T-cell (primary cell): Measurements from ENCODE around the gene TTLL11. TPM values are rescaled to one million over a fixed set of nuclear protein-coding genes. Genes with fewer than 3 reads are reported as not detected.

Source experiments
- ATAC-seq, 4 experiments: fragments of 200-7000 bp in 3 of 4; fragments of 150-1000 bp in 1 of 4; cut with Tn5 transposase; replicated peaks in 1 of 4; 1 replicate in 3 of 4; 2 replicates in 1 of 4; pipeline ENCODE4 v1.10.0; 2021; ENCODE audit warnings: moderate library complexity in 3 of 4, mild to moderate bottlenecking in 2 of 4, moderate number of reproducible peaks in 1 of 4
- CTCF ChIA-PET, 2 donors: fragments of 300-600 bp; sonication (Branson Sonifier 250); formaldehyde crosslinking; loops; one replicate each; lab custom pipeline; 2022; ENCODE audit warnings: antibody characterized with exemption in 2 of 2; lab: Charles Lee
- POLR2A ChIA-PET, 2 donors: fragments of 300-600 bp; sonication (Branson Sonifier 250); formaldehyde crosslinking; loops; one replicate each; lab custom pipeline; 2022; ENCODE audit warnings: antibody characterized with exemption in 2 of 2; lab: Charles Lee
- DNase-seq, 35 experiments: peaks; one replicate each; pipeline versions ENCODE4 v3.0.0 to v3.0.0-alpha.2; 2013 to 2023
- H3K27ac ChIP-seq: one replicate; pipeline ENCODE4 v1.5.1; 2013; ENCODE audit warnings: low read length
- H3K27me3 ChIP-seq, 2 experiments: replicated peaks in 1 of 2; 1 replicate in 1 of 2; 2 replicates in 1 of 2; pipeline versions ENCODE4 v1.6.1 to v1.7.0; 2013; ENCODE audit warnings: low read length in 1 of 2, mixed read lengths in 1 of 2; ENCODE audit not compliant: control insufficient read depth in 2 of 2, insufficient read depth in 2 of 2; ENCODE audit errors: extremely low read depth in 1 of 2
- H3K36me3 ChIP-seq, 2 donors: 1 replicate in 1 of 2; 2 replicates in 1 of 2; pipeline versions ENCODE4 v1.6.1 to v1.7.0; 2013; ENCODE audit warnings: low read length in 1 of 2; ENCODE audit not compliant: control insufficient read depth in 2 of 2, insufficient read depth in 1 of 2; ENCODE audit errors: extremely low read depth in 1 of 2
- H3K4me1 ChIP-seq, 2 experiments: 1 replicate in 1 of 2; 2 replicates in 1 of 2; pipeline versions ENCODE4 v1.6.1 to v1.7.0; 2013; ENCODE audit warnings: low read length in 2 of 2, mixed read lengths in 1 of 2; ENCODE audit not compliant: insufficient read depth in 2 of 2, control insufficient read depth in 1 of 2; ENCODE audit errors: extremely low read depth in 1 of 2
- H3K4me3 ChIP-seq, 2 donors: 1 replicate in 1 of 2; 2 replicates in 1 of 2; pipeline versions ENCODE4 v1.5.1 to v1.7.0; 2013; ENCODE audit warnings: mild to moderate bottlenecking in 2 of 2, low read length in 1 of 2, moderate library complexity in 1 of 2; ENCODE audit not compliant: control insufficient read depth in 1 of 2; ENCODE audit errors: extremely low read depth in 1 of 2
- H3K9me3 ChIP-seq: 2 replicates; pipeline ENCODE4 v1.7.0; 2013
- H3K27ac Mint-ChIP-seq, 2 donors: one replicate each; pipeline ENCODE4 v1.8.0; 2020 to 2021; ENCODE audit warnings: mild to moderate bottlenecking in 2 of 2, mixed read lengths in 2 of 2
- H3K27me3 Mint-ChIP-seq, 2 donors: one replicate each; pipeline ENCODE4 v1.8.0; 2021 to 2022; ENCODE audit warnings: mixed read lengths in 2 of 2
- H3K36me3 Mint-ChIP-seq: one replicate; pipeline ENCODE4 v1.8.0; 2021; ENCODE audit warnings: mixed read lengths
- H3K4me1 Mint-ChIP-seq, 3 donors: one replicate each; pipeline ENCODE4 v1.8.0; 2020 to 2022; ENCODE audit warnings: mixed read lengths in 3 of 3, mild to moderate bottlenecking in 1 of 3
- H3K4me3 Mint-ChIP-seq, 3 donors: one replicate each; pipeline ENCODE4 v1.8.0; 2020 to 2022; ENCODE audit warnings: mild to moderate bottlenecking in 3 of 3, mixed read lengths in 3 of 3, moderate library complexity in 3 of 3
- H3K9me3 Mint-ChIP-seq, 3 donors: one replicate each; pipeline ENCODE4 v1.8.0; 2020 to 2022; ENCODE audit warnings: mixed read lengths in 3 of 3
- WGBS: methylation state at CpG from one replicate; pipeline ENCODE4 v1.1.5; 2013; ENCODE audit warnings: missing lambda C conversion rate; ENCODE audit not compliant: insufficient coverage; 5-methylcytosine and 5-hydroxymethylcytosine counted together
- total RNA-seq, 35 experiments: library from RNA in 6 of 35; stranded (reverse) in 6 of 35; fragments of 120-200 nt in 1 of 35; gene quantifications; one replicate each; pipeline versions ENCODE4 v1.2.1 to v1.2.4 and lab custom pipeline; 2013 to 2026

The TTLL11 gene
- total RNA-seq, 5 donors from 2014 or later (not counting 1 experiment from before 2014, with no cell fraction given), result 3.4 to 4.8 (median 4.6) TPM

GRCh38 chr9:121816449-121816817 is 276.7 kb downstream of the TTLL11 start:
- ChIA-PET POLR2A (no interaction called here), CTCF (no interaction called here)
- H3K27ac Mint-ChIP-seq, result no peak overlapping the region
- Histone ChIP-seq H3K4me1 (no peaks in the 10 kb centered on the region), H3K27me3 (peaks cover 0 to 5% of the 10 kb centered on the region in 2 experiments), H3K4me3 (no peak overlapping the region), H3K9me3 (no peaks in the 10 kb centered on the region), H3K27ac (no peak overlapping the region), H3K36me3 (no peaks in the 10 kb centered on the region)
- DNase-seq (no peak), ATAC-seq (no peak)
- 90% methylated on average over 21 of the region's 23 CpGs for WGBS
- H3K4me3 Mint-ChIP-seq, result no peak overlapping the region
- no peaks in the 10 kb centered on the region for H3K36me3 Mint-ChIP-seq
- no peaks in the 10 kb centered on the region for H3K4me1 Mint-ChIP-seq
- H3K27me3 Mint-ChIP-seq, result no peaks in the 10 kb centered on the region
- H3K9me3 Mint-ChIP-seq, result no peaks in the 10 kb centered on the region

DNA sequence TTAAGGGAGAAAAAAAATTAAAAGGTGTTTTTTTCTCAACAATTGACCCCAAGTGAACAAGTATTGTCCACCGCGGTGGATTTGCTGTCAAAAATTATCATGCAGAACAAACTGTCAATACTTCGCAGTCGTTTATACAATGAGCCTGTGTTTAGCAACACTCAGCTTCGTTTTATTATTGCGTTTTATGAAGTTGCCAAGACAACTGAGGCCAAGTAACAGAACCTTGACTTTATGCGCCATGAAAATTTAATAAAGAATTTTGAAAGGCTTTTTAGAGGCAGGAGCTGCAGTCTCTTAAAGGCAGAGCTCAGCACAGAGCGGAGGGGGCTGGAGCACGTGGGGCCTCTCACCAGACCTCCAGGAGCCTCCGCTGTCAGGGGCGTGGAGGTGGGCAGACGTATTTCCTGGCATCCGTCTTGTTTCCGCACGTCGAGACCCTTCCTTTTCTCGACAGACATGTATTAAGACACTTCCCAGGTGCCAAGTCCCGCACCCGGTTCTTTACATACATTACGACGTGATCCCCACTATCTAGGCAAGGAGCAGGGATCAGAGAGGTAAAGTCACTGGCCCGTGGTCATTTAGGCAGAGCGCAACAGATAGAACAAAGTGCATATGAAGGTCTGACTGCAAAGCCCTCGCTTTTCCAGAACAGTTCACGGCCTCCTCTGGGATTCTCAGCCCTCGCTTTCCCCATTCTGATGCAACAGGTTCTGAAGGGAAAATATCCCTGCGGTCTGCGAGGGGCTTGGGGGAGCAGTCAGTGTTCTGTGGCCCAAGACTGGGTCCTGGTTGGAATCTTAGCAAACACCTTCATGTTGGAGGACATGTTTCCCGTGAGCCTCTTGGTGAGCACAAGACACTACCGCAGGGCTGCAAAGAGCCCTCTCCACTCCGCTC is 277.3 kb downstream of the TTLL11 start:
- DNase-seq, result no peak
- ChIA-PET POLR2A (no interaction called here), CTCF (no interaction called here)
- Mint-ChIP-seq H3K27ac (no peak overlapping the region), H3K9me3 (no peaks in the 10 kb centered on the region), H3K4me3 (no peak overlapping the region), H3K4me1 (no peaks in the 10 kb centered on the region), H3K36me3 (no peaks in the 10 kb centered on the region), H3K27me3 (no peaks in the 10 kb centered on the region)
- Histone ChIP-seq H3K4me1 (no peaks in the 10 kb centered on the region), H3K9me3 (no peaks in the 10 kb centered on the region), H3K27ac (no peak overlapping the region), H3K27me3 (peaks cover 0 to 5% of the 10 kb centered on the region in 2 experiments), H3K4me3 (no peak overlapping the region), H3K36me3 (no peaks in the 10 kb centered on the region)
- WGBS, result 88% methylated on average over 29 of the region's 31 CpGs
- ATAC-seq, result no peak

GRCh38 chr9:121815084-121815483 is 278.0 kb downstream of the TTLL11 start:
- 100% methylated on average over 3 of the region's 6 CpGs for WGBS
- H3K4me1 Mint-ChIP-seq, result no peaks in the 10 kb centered on the region
- H3K4me1 ChIP-seq, result no peaks in the 10 kb centered on the region
- no peak overlapping the region for H3K4me3 ChIP-seq
- H3K9me3 Mint-ChIP-seq, result no peaks in the 10 kb centered on the region
- H3K27ac Mint-ChIP-seq, result no peak overlapping the region
- H3K36me3 Mint-ChIP-seq, result no peaks in the 10 kb centered on the region
- H3K36me3 ChIP-seq, result no peaks in the 10 kb centered on the region
- peaks cover 0 to 2% of the 10 kb centered on the region in 2 experiments for H3K27me3 ChIP-seq
- POLR2A ChIA-PET, result no interaction called here
- CTCF ChIA-PET, result no interaction called here
- ATAC-seq (no peak), DNase-seq (no peak)
- no peaks in the 10 kb centered on the region for H3K9me3 ChIP-seq
- no peak overlapping the region for H3K4me3 Mint-ChIP-seq
- H3K27ac ChIP-seq, result no peak overlapping the region
- H3K27me3 Mint-ChIP-seq, result no peaks in the 10 kb centered on the region

GRCh38 chr9:121814594-121814993 is 278.5 kb downstream of the TTLL11 start:
- CTCF ChIA-PET, result no interaction called here

GRCh38 chr9:121813519-121814210 is 279.4 kb downstream of the TTLL11 start:
- no peak overlapping the region for H3K27ac ChIP-seq
- WGBS, result 89% methylated on average over 7 of the region's 13 CpGs
- ATAC-seq, result no peak
- CTCF ChIA-PET, result no interaction called here
- Mint-ChIP-seq H3K9me3 (no peaks in the 10 kb centered on the region), H3K27me3 (no peaks in the 10 kb centered on the region), H3K27ac (no peak overlapping the region), H3K36me3 (no peaks in the 10 kb centered on the region), H3K4me1 (no peaks in the 10 kb centered on the region), H3K4me3 (no peak overlapping the region)
- no peak for DNase-seq
- H3K9me3 ChIP-seq, result no peaks in the 10 kb centered on the region
- no peaks in the 10 kb centered on the region for H3K4me1 ChIP-seq
- POLR2A ChIA-PET, result no interaction called here
- H3K27me3 ChIP-seq, result peaks cover 0 to 2% of the 10 kb centered on the region in 2 experiments
- no peak overlapping the region for H3K4me3 ChIP-seq
- no peaks in the 10 kb centered on the region for H3K36me3 ChIP-seq

More at GRCh38 chr9:121814594-121814993, 278.5 kb downstream of the TTLL11 start:
- H3K4me3 ChIP-seq, result no peak overlapping the region
- H3K36me3 ChIP-seq, result no peaks in the 10 kb centered on the region
- Mint-ChIP-seq H3K27me3 (no peaks in the 10 kb centered on the region), H3K27ac (no peak overlapping the region), H3K4me3 (no peak overlapping the region), H3K36me3 (no peaks in the 10 kb centered on the region), H3K9me3 (no peaks in the 10 kb centered on the region), H3K4me1 (no peaks in the 10 kb centered on the region)
- no peak for DNase-seq
- no peak for ATAC-seq
- H3K4me1 ChIP-seq, result no peaks in the 10 kb centered on the region
- POLR2A ChIA-PET, result no interaction called here
- 87% methylated on average over 11 of the region's 11 CpGs for WGBS
- peaks cover 0 to 2% of the 10 kb centered on the region in 2 experiments for H3K27me3 ChIP-seq
- H3K27ac ChIP-seq, result no peak overlapping the region
- no peaks in the 10 kb centered on the region for H3K9me3 ChIP-seq

GRCh38 chr9:121812159-121812735 is 280.9 kb downstream of the TTLL11 start:
- ChIA-PET CTCF (interaction anchor here in 1 of 2 donors (0.6 kb wide), 1 partner anchor 15 kb away, joined by 5 read pairs; no protein-coding TSS in a partner anchor), POLR2A (no interaction called here)
- H3K27me3 Mint-ChIP-seq, result no peaks in the 10 kb centered on the region
- Histone ChIP-seq H3K27ac (no peak overlapping the region), H3K36me3 (no peaks in the 10 kb centered on the region), H3K4me1 (no peaks in the 10 kb centered on the region), H3K27me3 (peaks cover 0 to 2% of the 10 kb centered on the region in 2 experiments), H3K4me3 (no peak overlapping the region), H3K9me3 (no peaks in the 10 kb centered on the region)
- H3K4me3 Mint-ChIP-seq, result no peak overlapping the region
- no peaks in the 10 kb centered on the region for H3K36me3 Mint-ChIP-seq
- WGBS, result 87% methylated on average over 3 of the region's 12 CpGs
- no peak for ATAC-seq
- H3K9me3 Mint-ChIP-seq, result no peaks in the 10 kb centered on the region
- H3K27ac Mint-ChIP-seq, result no peak overlapping the region
- no peak for DNase-seq
- H3K4me1 Mint-ChIP-seq, result no peaks in the 10 kb centered on the region
